Activated CD8-positive, alpha-beta memory T cell treated with anti-CD3 and anti-CD28 coated beads for 48 hours (primary cell): ENCODE measurements around the gene ATP10A.

Experiments used
- DNase-seq, 3 experiments: peaks; one replicate each; pipeline ENCODE4 v3.0.0-alpha.2; 2020; ENCODE audit warnings: low read depth in 2 of 3, low spot score in 2 of 3

Gene ATP10A

DNA sequence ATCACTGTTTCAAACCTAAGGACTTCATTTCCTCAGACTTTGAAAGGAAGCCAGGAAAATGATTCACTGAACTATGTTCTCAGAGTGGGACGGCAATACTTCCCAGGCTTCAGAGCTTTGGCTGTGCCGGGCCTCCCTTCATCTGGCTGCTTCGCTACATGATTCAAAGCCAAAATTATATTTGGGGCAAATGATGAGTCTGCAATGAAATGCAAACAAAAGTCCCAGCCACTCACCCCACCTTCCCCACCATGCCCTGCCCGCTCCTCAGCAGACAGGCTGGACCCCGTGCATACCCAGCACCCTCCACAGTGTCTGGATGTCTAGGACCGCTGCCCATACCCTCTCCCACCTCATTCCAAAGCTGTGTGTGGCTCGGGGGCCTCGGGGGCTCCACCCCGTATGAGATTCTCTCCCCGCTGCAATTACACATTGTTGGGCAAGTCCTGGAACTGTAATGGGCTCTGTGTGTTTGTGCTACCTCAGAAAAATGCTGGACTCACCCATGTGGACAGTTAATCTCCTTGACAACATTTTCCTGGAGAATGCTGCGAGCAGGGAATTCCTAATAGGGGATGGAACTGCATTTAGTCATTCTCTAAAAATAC, 32.2 kb downstream of the ATP10A start:
- no peak for DNase-seq

DNA sequence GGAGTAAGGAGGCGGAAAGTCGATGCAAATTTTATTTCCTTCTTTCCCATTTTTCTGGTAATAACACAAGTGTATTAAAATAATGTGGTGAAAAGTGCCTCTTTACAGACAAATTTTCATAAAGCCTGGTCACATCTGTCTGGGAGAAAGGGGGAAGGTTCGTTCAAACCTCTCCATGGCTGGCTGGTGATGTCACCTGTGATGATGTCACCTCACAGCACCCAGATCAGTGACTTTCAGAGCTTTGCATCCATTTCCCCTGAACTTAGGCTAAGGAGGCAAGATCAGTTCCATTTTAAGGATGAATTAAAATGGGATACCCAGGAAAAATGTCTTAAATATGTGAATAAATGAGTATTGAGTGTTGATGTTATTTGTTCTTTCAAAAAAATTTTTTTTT, 34.1 kb downstream of the ATP10A start:
- DNase-seq = no peak

- no peak for DNase-seq
Measured at GRCh38 chr15:25825207-25825606, 37.9 kb downstream of the ATP10A start.

DNA sequence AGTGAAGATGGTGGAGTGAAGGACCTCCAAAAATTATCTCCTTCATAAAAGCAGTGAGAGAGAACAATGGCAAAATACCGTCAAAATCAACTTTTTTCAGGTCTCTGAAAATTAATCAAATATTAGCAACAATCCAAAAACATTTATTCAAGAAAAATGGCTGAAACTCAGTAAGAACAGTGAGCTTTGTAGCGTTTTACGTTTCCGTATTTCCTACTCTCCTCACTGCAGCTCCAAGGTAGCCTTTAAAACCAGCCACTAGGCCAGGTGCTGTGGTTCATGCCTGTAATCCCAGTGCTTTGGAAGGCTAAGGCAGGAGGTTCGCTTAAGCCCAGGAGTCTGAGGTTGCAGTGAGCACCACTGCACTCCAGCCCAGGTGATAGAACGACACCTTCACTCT, 38.5 kb downstream of the ATP10A start:
- no peak for DNase-seq

GRCh38 chr15:25812845-25813244, 50.3 kb downstream of the ATP10A start:
- no peak for DNase-seq

DNA sequence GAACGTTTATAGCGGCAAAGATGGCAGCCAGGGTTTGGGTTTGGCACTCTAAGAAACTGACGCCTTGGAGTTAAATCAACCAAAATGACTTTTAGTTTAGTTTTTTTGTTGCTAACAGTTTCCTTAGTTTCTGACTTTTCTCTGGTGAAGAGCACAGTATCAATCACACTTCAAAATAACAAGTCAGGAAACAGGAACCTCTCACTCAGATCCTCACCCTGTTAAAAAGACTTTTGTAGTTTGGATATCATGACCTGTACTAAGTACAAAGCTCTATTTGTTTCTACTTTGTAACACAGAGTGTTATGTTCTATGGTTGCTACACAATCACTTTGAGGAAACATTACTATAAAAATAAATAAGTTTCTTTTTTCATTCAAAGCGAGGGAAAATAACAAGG, 51.1 kb downstream of the ATP10A start:
- DNase-seq = no peak

- DNase-seq = no peak
Measured at GRCh38 chr15:25811481-25811906, 51.6 kb downstream of the ATP10A start.

- DNase-seq = no peak
Measured at GRCh38 chr15:25810631-25811091, 52.5 kb downstream of the ATP10A start.

- DNase-seq = no peak
Measured at GRCh38 chr15:25810154-25810553, 53.0 kb downstream of the ATP10A start.

DNA sequence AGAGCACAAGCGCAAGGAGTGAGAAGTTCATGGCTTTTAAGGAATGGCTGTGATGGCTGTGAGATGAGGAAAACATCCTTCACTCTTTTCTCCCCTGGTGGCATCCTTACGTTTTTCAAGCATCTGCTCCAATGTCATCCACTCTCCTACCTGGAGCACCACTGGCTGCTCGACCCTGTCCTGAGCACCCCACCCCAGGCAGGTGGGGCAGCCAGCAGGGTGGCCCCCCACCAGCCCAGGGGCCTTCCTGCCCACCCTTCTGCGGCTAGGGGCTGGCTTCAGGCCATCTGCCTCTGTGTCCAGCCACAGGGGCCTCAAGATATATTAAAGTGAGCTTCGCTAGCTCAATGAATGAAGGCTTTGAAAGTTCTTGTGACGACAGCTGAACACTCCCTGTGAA, 56.1 kb downstream of the ATP10A start:
- no peak for DNase-seq

DNA sequence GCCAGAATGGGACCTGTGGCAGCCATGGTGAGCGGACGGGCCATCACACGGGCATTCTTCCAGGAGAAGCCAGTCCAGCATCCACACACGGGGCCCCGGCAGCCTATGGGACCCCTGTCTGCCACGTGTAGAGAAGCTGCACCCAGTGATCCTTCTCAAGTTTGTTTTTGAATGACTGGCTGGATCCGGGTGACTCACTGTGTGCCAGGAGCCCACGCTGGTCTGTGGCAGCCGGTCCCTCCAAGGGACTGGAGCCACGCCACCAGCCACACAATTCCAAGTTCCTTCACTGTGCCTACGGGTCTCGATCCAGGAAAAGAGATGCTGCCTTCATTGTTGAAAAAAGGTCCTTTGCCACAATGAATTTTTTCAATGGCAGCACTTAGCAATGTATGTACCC, 58.1 kb downstream of the ATP10A start:
- no peak for DNase-seq

DNA sequence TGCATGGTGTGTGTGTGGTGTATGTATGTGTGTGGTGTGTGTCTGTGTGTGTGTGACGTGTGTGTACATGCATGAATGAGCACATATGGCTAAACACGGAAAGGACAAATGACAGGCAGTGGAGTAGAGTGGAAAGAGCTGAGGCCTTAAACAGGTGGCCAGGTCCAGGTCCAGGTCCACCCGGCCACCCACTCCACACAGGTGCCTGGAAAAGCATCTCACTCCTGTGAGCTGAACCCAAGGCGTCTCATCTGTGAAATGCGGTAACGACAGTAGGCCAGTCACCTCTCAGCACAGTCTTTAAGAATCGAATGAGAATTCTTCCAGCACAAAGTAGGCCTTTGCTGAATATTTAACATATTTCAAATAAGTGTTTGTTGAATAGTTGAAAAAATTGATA, 58.7 kb downstream of the ATP10A start:
- DNase-seq = no peak

DNA sequence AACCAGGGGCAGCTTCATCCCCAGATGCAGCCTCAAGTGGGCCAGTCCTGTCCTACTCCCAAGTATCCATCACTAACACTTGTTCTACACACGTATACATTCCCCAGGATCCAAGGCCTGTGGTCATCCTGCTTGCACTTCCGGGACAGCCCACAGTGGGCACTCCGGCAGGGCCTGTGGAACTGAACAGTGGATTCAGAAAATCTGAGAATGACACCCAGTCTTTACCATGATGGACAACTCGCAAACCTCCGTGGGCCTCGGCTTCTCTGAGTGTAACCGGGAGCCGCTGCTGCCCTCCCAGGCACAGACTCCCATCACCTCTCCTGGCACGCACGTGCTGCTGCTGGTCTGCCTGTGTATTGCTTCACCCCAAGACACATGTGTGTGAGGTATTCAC, 59.6 kb downstream of the ATP10A start:
- no peak for DNase-seq

DNA sequence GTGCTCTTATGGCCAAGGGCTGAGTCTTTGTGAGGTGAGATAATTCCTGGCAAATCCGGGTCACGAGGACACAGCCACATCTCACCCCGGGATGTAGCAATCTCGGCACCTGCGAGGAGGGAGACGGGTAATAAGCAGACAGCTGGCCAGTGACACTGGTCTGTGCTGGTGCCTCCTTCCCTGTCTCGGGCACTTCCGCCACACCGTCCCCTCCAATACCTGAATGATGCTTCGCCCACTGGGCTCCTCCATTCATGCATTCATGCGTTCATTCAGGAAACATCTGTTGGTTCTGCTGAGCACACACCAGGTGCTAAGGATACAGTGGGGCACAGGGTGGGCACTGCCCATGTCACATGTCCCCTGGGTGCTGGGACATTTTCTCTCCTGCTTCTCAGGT, 60.1 kb downstream of the ATP10A start:
- DNase-seq = no peak

DNA sequence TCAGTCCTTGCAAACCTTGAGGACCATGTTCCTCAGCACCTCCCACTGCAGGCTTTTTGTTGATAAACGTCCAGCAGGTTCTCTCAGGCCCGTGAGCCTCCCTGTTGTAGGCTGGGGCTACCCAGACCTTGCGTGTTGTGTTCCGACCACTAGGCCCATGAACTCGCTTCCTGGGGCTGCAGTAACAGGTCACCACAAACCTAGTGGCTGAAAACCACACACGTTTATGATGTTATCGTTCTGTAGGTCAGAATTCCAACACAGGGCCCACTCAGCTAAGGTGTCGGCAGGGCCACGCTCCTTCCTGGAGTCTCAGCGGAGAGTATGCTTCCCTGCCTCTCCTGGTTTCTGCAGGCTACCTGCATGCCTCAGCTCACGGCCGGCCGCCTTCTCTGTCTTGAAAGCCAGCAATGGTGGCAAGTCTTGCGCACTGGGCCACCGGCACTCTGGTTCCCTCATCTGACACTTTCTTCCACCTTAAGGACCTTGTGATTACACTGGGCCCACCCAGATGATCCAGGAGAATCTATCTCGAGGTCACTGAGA, 60.8 kb downstream of the ATP10A start:
- DNase-seq = no peak

DNA sequence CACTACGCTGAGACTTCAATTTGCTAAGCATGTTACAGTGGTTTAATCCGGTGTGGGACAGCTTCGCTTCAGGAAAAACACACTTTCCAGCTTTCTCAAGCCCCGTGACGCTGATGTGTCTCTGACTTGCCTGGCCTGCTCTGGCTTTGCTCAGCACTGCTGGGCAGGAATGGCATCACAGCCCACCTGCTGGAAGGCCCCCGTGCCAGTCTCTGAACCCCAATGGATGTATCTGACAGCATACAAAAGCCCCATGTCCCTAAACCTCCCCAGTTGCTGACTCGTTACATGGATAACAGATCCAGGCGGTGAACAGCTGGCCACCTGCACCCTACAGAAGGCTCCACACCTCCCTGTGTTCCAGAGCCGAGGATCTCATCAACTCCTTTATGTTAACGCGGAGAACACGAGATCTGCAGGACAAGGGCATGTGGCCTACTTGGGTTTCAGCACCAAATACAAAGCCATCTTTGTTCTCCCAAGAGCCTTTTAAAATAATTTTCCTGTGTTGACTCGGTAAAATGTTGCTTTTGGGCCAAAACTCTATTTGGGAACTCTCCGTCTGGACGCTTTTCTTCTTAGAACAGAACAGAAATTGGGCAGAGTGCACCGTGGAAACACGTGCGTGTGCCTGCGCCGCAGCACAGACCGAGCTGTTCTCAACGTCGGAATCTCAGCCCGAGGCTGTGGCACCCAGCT, 61.4 kb downstream of the ATP10A start:
- no peak for DNase-seq

GRCh38 chr15:25800761-25801515, 62.2 kb downstream of the ATP10A start:
- DNase-seq = no peak

GRCh38 chr15:25799906-25800700, 63.0 kb downstream of the ATP10A start:
- DNase-seq = no peak

GRCh38 chr15:25797936-25798901, 64.9 kb downstream of the ATP10A start:
- DNase-seq = no peak

GRCh38 chr15:25797511-25797935, 65.6 kb downstream of the ATP10A start:
- no peak for DNase-seq
